OCI-LY3 (cell line): ENCODE results near the gene OR9G4.

ENCODE experiments used
- H2AFZ ChIP-seq: fragments of 200-600, 300-600 bp; shearing (Covaris generic); 2 replicates; pipeline ENCODE4 v1.6.0; 2014; ENCODE audit warnings: antibody characterized with exemption, low read depth, low read length
- H3K27ac ChIP-seq: fragments of 200-600, 300-600 bp; sonication (generic); 2 replicates; pipeline ENCODE4 v1.5.1; 2014; ENCODE audit warnings: mild to moderate bottlenecking, low read length, moderate library complexity, mixed read lengths
- H3K27me3 ChIP-seq: fragments of 200-600, 300-600 bp; sonication (generic); 2 replicates; pipeline ENCODE4 v1.6.1; 2014; ENCODE audit warnings: low read depth, low read length, mixed read lengths
- H3K36me3 ChIP-seq: fragments of 200-600, 300-600 bp; sonication (generic); replicated peaks from 2 replicates; pipeline ENCODE3; 2014; ENCODE audit warnings: low read depth, low read length, mixed read lengths
- H3K4me1 ChIP-seq: fragments of 300-600, 200-600 bp; sonication (generic); 2 replicates; pipeline ENCODE4 v1.6.1; 2014; ENCODE audit warnings: low read length, mixed read lengths
- H3K4me2 ChIP-seq: fragments of 200-600, 300-600 bp; sonication (generic); 2 replicates; pipeline ENCODE4 v1.6.1; 2014; ENCODE audit warnings: low read length, mixed read lengths
- H3K4me3 ChIP-seq: fragments of 300-600, 200-600 bp; sonication (generic); 2 replicates; pipeline ENCODE4 v1.5.1; 2014; ENCODE audit warnings: antibody characterized with exemption, mild to moderate bottlenecking, low read length, moderate library complexity
- H3K79me2 ChIP-seq: fragments of 300-600, 200-600 bp; shearing (Covaris generic); 2 replicates; pipeline ENCODE4 v1.6.1; 2014; ENCODE audit warnings: mild to moderate bottlenecking, low read length, mixed read lengths
- H3K9ac ChIP-seq: fragments of 300-600, 200-600 bp; shearing (Covaris generic); 2 replicates; pipeline ENCODE4 v1.6.0; 2014; ENCODE audit warnings: mild to moderate bottlenecking, low read length, moderate library complexity
- H3K9me3 ChIP-seq: fragments of 200-600, 300-600 bp; shearing (Covaris generic); 2 replicates; pipeline ENCODE4 v1.6.1; 2014; ENCODE audit warnings: low read length, mixed read lengths; ENCODE audit not compliant: insufficient read depth
- H4K20me1 ChIP-seq: fragments of 200-600, 300-600 bp; sonication (generic); 2 replicates; pipeline ENCODE4 v1.6.1; 2016; ENCODE audit warnings: low read length, mixed read lengths; ENCODE audit not compliant: insufficient read depth
- CTCF ChIP-seq: fragments of 200-600, 300-600 bp; sonication (generic); IDR thresholded peaks from 2 replicates; pipeline ENCODE4 v1.5.1; 2014; ENCODE audit warnings: antibody characterized with exemption, low read length, low read depth
- EZH2phosphoT487 ChIP-seq: fragments of 200-600 bp; shearing (Covaris generic); IDR thresholded peaks from 2 replicates; pipeline ENCODE4 v1.6.1; 2018; ENCODE audit warnings: antibody characterized with exemption, mixed run types, low read depth

The OR9G4 gene

DNA sequence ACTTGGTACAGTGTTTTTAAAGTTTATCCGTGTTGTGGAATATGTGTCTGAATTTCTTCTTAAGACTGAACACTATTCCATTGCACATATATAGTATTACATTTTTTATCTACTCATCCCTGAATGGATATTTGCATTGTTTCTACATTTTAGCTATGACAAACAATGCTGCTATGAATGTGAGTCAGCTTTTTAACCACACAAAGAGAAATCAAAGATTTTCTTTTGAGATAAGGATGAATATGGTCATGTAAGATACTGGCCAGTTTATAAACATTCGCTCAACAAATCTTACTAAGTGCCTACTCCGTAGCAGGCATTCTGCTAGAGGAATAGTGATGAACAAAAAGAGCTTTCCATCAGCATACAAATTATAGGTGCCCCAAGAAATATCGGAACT is 16.5 kb upstream of the OR9G4 start:
- Histone ChIP-seq H2AFZ (no peak overlapping the region), H3K4me1 (peaks cover 9% of the 10 kb centered on the region; the same call in 1 of the 2 replicates), H3K79me2 (no peaks in the 10 kb centered on the region), H4K20me1 (no peaks in the 10 kb centered on the region), H3K4me3 (no peak overlapping the region), H3K36me3 (no peaks in the 10 kb centered on the region), H3K27ac (no peak overlapping the region), H3K9ac (no peak overlapping the region), H3K27me3 (no peaks in the 10 kb centered on the region), H3K4me2 (no peak overlapping the region), H3K9me3 (no peaks in the 10 kb centered on the region)
- TF ChIP-seq EZH2phosphoT487 (no peak), CTCF (no peak)

DNA sequence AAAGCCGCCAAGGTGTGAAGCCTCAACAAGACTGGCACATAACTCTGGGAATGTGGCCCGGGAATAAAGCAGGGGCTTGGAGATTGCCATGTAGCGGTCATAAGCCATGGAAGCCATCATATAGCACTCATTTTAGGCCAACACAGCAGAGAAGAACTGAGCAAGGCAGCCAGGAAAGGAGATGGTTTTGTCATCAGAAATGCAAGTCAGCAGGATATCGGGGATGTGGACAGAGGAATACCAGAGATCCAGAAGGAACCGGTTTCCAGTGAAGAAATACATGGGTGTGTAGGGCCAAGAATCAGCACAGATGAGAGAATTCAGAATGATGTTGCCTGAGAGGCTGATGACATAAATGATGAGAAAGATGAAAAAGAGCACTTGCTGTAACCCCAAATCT is 3.0 kb upstream of the OR9G4 start:
- Histone ChIP-seq H3K4me1 (no peaks in the 10 kb centered on the region), H3K36me3 (no peaks in the 10 kb centered on the region), H3K9ac (no peak overlapping the region), H3K27me3 (no peaks in the 10 kb centered on the region), H3K4me2 (no peak overlapping the region), H3K9me3 (no peaks in the 10 kb centered on the region), H3K79me2 (no peaks in the 10 kb centered on the region), H3K27ac (no peak overlapping the region), H4K20me1 (no peaks in the 10 kb centered on the region), H2AFZ (no peak overlapping the region), H3K4me3 (no peak overlapping the region)
- TF ChIP-seq EZH2phosphoT487 = no peak
- TF ChIP-seq CTCF = no peak

- no peak overlapping the region for H3K27ac ChIP-seq
- no peak for TF ChIP-seq CTCF
- TF ChIP-seq EZH2phosphoT487 = no peak
- H3K4me1 ChIP-seq = no peaks in the 10 kb centered on the region
Measured at GRCh38 chr11:56750190-56750589, 1.7 kb upstream of the OR9G4 start.

GRCh38 chr11:56740886-56741285 is 7.6 kb downstream of the OR9G4 start:
- no peaks in the 10 kb centered on the region for H3K36me3 ChIP-seq
- H3K27me3 ChIP-seq = no peaks in the 10 kb centered on the region
- H3K4me1 ChIP-seq = no peaks in the 10 kb centered on the region
- H3K9me3 ChIP-seq = no peaks in the 10 kb centered on the region
- H3K27ac ChIP-seq = no peak overlapping the region
- H2AFZ ChIP-seq = no peak overlapping the region
- TF ChIP-seq CTCF = no peak
- H3K4me3 ChIP-seq = no peak overlapping the region
- no peaks in the 10 kb centered on the region for H3K79me2 ChIP-seq
- H4K20me1 ChIP-seq = no peaks in the 10 kb centered on the region
- no peak overlapping the region for H3K9ac ChIP-seq
- H3K4me2 ChIP-seq = no peak overlapping the region

More at GRCh38 chr11:56750190-56750589, 1.7 kb upstream of the OR9G4 start:
- Histone ChIP-seq H2AFZ (no peak overlapping the region), H3K79me2 (no peaks in the 10 kb centered on the region), H3K4me3 (no peak overlapping the region), H3K9me3 (no peaks in the 10 kb centered on the region), H3K27me3 (no peaks in the 10 kb centered on the region), H3K4me2 (no peak overlapping the region), H3K9ac (no peak overlapping the region), H4K20me1 (no peaks in the 10 kb centered on the region), H3K36me3 (no peaks in the 10 kb centered on the region)
